HG03175 (cell line): Measurements from ENCODE around the gene GARS1.

ENCODE experiments used
- ATAC-seq: cut with Tn5 transposase; IDR thresholded peaks from one replicate; pipeline ENCODE4 v1.9.1; 2021; ENCODE audit warnings: mild to moderate bottlenecking, moderate library complexity; ENCODE audit not compliant: unreplicated experiment

GARS1 gene

GRCh38 chr7:30674420-30674819 is 79.7 kb downstream of the GARS1 start:
- ATAC-seq, result no peak

DNA sequence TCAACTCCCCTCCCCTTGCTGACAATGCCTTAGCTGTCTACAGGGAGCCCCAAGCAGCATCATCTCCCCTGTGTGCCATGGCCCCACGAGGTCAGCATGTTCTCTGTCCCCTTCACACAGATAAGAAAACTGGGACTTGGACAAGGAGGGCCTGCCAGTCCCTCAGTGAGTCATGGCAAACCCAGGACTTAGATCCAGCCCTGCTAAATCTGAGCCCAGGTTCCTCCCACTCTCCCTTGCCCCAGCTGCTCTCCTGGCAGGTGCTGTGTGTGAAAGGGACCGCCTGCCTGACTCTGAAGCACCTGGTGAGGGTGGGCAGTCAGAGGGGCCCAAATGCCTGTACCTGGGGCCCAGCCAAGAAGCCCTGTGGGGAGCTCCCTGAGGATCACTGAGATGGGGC is 80.2 kb downstream of the GARS1 start:
- ATAC-seq, result no peak

DNA sequence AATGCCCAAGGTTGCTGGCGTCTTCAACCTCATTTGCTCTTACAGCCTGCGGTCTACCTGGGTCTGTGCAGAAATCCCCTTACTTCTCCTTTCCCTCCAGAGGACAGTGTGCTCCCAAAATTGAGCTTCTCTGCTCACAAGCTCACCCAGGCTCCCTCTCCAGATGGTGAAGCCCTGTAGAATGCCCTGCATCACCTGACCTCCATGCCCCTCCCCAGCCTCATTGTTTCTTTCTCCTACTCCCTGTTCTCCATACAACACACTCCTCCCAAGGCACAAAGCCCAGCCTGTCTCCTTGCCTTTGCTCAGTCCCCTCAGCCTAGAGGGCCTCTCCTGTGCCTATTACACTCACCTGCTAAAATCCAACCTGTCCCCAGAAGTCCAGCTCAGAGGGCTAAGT is 84.1 kb downstream of the GARS1 start:
- no peak for ATAC-seq

- no peak for ATAC-seq
These were observed 85.0 kb downstream of the GARS1 start for GRCh38 chr7:30679664-30680063.

DNA sequence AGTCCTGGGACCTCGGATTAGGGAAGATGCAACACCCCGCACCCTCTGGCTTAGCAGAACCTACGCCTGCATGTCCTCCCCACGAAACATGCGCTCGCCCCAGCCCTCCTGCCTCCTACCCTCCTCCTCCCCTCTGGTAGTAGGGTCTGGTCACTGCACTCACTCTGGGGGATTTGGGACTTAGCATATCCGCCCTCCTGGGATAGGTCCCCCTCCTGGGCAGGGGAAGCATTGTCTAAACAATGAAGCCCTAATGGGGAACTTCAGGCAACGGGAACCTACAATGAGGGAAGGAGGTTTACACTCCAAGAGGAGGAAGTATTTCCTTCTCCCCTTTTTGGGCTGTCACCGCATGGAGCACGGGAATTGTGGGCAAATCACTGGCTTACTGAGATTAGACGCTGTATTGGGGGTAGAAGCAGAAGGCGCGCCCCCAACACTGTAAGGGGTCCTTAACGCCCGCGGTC is 86.7 kb downstream of the GARS1 start:
- no peak for ATAC-seq

- no peak for ATAC-seq
These were observed 87.1 kb downstream of the GARS1 start for GRCh38 chr7:30681815-30682211.

GRCh38 chr7:30682212-30683083 is 87.8 kb downstream of the GARS1 start, which contains the start of gene CRHR2:
CRHR2 (minus strand) TSS chr7:30682456; CDS start chr7:30682280, 176 bp downstream.
- ATAC-seq, result no peak

DNA sequence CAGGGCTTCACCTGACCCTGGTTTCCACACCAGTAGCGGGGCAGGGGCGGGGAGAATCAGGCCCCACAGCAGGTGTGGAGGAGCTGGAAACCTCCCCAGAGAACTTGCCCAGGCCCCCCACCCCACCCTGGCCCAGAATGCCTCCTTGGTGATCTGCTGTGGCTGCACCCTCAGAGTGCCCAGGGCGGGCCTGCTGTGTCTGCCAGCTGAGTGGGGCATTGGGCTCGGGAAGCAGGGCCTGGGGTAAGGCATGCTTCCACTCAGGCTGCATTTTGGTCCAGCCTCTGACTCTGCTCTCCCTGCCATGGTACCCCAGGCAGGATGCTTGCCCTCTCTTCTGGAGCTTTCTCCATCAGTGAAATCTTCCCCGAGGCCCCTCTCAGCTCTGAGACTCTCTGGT is 88.6 kb downstream of the GARS1 start:
- no peak for ATAC-seq
